Spleen (tissue), 7 donors: Measurements from ENCODE around the gene NEDD4L.

Source experiments
- CTCF ChIP-seq, 11 experiments: fragments of 200-600 bp in 7 of 11; fragments of 450-650 bp in 4 of 11; sonication (generic) in 4 of 11; IDR thresholded peaks in 8 of 11; conservative IDR thresholded peaks in 3 of 11; 1 replicate in 7 of 11; 2 replicates in 4 of 11; pipeline versions ENCODE4 v1.4.0 to v1.8.0; 2016 to 2021; ENCODE audit warnings: antibody characterized with exemption in 11 of 11, inconsistent platforms in 4 of 11, mild to moderate bottlenecking in 1 of 11
- POLR2A ChIP-seq, 3 donors: fragments of 450-650 bp; IDR thresholded peaks; one replicate each; pipeline ENCODE4 v1.5.1; 2017; ENCODE audit warnings: antibody characterized with exemption in 3 of 3, mild to moderate bottlenecking in 1 of 3
- donor health status: DM: no; HTN: no; CAD: no; lungs with moderate emphysema.
- donor health status: DM: no; HTN: no; CAD: no.
- donor health status: DM: no; HTN: no; CAD: no.

GRCh38 chr18:58230438-58231179 lies 186.6 kb downstream of the NEDD4L start:
- no peak for TF ChIP-seq CTCF (IDR thresholded peaks at IDR 0.05 in 8 of 11, conservative IDR thresholded peaks at IDR 0.05 in 3 of 11)
- no peak for TF ChIP-seq POLR2A (IDR thresholded peaks at IDR 0.05)
